ENCODE data around the gene ADGRL3.

DNA sequence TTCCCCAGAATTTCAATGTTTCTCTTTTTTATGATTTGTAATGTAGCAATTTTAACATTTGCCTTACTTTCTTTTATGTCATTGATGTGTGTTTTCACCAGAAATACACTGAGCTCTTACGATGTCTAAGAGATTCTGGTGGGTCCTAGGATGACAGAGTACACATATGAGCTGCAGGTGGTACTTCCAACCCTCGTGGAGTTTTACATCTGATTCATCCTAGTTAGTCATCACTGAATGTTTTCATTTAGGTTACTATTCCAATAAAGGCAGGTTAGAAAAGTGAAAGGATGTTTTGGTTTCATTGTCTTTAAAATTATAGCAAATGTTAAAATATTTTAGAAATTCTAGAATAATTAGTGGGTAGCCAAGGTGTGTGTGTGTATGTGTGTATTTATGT, 605.9 kb downstream of the ADGRL3 start:
- TF ChIP-seq, protein P1, sequence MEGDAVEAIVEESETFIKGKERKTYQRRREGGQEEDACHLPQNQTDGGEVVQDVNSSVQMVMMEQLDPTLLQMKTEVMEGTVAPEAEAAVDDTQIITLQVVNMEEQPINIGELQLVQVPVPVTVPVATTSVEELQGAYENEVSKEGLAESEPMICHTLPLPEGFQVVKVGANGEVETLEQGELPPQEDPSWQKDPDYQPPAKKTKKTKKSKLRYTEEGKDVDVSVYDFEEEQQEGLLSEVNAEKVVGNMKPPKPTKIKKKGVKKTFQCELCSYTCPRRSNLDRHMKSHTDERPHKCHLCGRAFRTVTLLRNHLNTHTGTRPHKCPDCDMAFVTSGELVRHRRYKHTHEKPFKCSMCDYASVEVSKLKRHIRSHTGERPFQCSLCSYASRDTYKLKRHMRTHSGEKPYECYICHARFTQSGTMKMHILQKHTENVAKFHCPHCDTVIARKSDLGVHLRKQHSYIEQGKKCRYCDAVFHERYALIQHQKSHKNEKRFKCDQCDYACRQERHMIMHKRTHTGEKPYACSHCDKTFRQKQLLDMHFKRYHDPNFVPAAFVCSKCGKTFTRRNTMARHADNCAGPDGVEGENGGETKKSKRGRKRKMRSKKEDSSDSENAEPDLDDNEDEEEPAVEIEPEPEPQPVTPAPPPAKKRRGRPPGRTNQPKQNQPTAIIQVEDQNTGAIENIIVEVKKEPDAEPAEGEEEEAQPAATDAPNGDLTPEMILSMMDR (IDR thresholded peaks at IDR 0.05), result no peak
- TF ChIP-seq POLR2A (IDR thresholded peaks at IDR 0.05) (no peak), POLR2AphosphoS5 (IDR thresholded peaks at IDR 0.05) (no peak)

Measured in transverse colon (tissue), 4 donors.